H9 (cell line): ENCODE measurements around the gene TGM3. TPM values are rescaled to one million over a fixed set of nuclear protein-coding genes. Genes with fewer than 3 reads are reported as not detected.

ENCODE experiments used
- DNase-seq: peaks from one replicate; pipeline ENCODE4 v3.0.0-alpha.2; 2017
- H2AFZ ChIP-seq: one replicate; pipeline ENCODE4 v1.6.1; 2013; ENCODE audit warnings: mild to moderate bottlenecking, low read length, control low read depth, moderate library complexity
- H2AK5ac ChIP-seq: 2 replicates; pipeline ENCODE4 v1.6.1; 2013; ENCODE audit warnings: low read length, control low read depth, mixed read lengths; ENCODE audit not compliant: insufficient read length
- H2BK120ac ChIP-seq: one replicate; pipeline ENCODE4 v1.6.1; 2013; ENCODE audit warnings: low read depth, mild to moderate bottlenecking, low read length, control low read depth, inconsistent platforms; ENCODE audit not compliant: poor library complexity, severe bottlenecking
- H2BK12ac ChIP-seq: 2 replicates; pipeline ENCODE4 v1.6.1; 2013; ENCODE audit warnings: low read length, control low read depth, mixed read lengths, low read depth; ENCODE audit not compliant: insufficient read length
- H2BK15ac ChIP-seq: 2 replicates; pipeline ENCODE4 v1.6.1; 2013; ENCODE audit warnings: low read depth, low read length, control low read depth
- H2BK20ac ChIP-seq: one replicate; pipeline ENCODE4 v1.6.1; 2013; ENCODE audit warnings: low read depth, mild to moderate bottlenecking, low read length, control low read depth, inconsistent platforms; ENCODE audit not compliant: poor library complexity, severe bottlenecking
- H2BK5ac ChIP-seq: 2 replicates; pipeline ENCODE4 v1.6.1; 2013; ENCODE audit warnings: low read length, control low read depth, mixed read lengths; ENCODE audit not compliant: insufficient read length
- H3K14ac ChIP-seq: 2 replicates; pipeline ENCODE4 v1.6.1; 2013; ENCODE audit warnings: low read length, control low read depth; ENCODE audit not compliant: insufficient read depth
- H3K18ac ChIP-seq: 2 replicates; pipeline ENCODE4 v1.6.1; 2013; ENCODE audit warnings: low read depth, mild to moderate bottlenecking, mixed read lengths, low read length, control low read depth; ENCODE audit not compliant: insufficient read length
- H3K23ac ChIP-seq: 2 replicates; pipeline ENCODE4 v1.6.1; 2013; ENCODE audit warnings: low read length, control low read depth, mixed read lengths, low read depth; ENCODE audit not compliant: insufficient read length
- H3K23me2 ChIP-seq: 2 replicates; pipeline ENCODE4 v1.6.1; 2013; ENCODE audit warnings: low read depth, mild to moderate bottlenecking, mixed read lengths, low read length, control low read depth; ENCODE audit not compliant: insufficient read length, poor library complexity, severe bottlenecking
- H3K27ac ChIP-seq: 2 replicates; pipeline ENCODE4 v1.5.1; 2013; ENCODE audit warnings: low read length, control low read depth, mixed read lengths, low read depth; ENCODE audit not compliant: insufficient read length
- H3K27me3 ChIP-seq: 2 replicates; pipeline ENCODE4 v1.6.1; 2013; ENCODE audit warnings: low read length, control low read depth, inconsistent platforms; ENCODE audit not compliant: insufficient read depth
- H3K4ac ChIP-seq: 2 replicates; pipeline ENCODE4 v1.6.1; 2013; ENCODE audit warnings: low read depth, mild to moderate bottlenecking, control low read depth, inconsistent platforms, low read length, moderate library complexity
- H3K4me1 ChIP-seq: 2 replicates; pipeline ENCODE4 v1.6.1; 2013; ENCODE audit warnings: low read length, control low read depth, inconsistent platforms; ENCODE audit not compliant: insufficient read depth
- H3K4me2 ChIP-seq: 2 replicates; pipeline ENCODE4 v1.6.1; 2013; ENCODE audit warnings: low read length, control low read depth, mixed read lengths; ENCODE audit not compliant: insufficient read length, insufficient read depth
- H3K56ac ChIP-seq: 2 replicates; pipeline ENCODE4 v1.6.1; 2013; ENCODE audit warnings: low read depth, mild to moderate bottlenecking, mixed read lengths, low read length, control low read depth; ENCODE audit not compliant: insufficient read length
- H3K79me1 ChIP-seq: 2 replicates; pipeline ENCODE4 v1.6.1; 2013; ENCODE audit warnings: low read depth, mild to moderate bottlenecking, moderate library complexity, low read length, control low read depth, inconsistent platforms; ENCODE audit not compliant: insufficient read depth, poor library complexity, severe bottlenecking
- H3K79me2 ChIP-seq: 2 replicates; pipeline ENCODE4 v1.6.1; 2013; ENCODE audit warnings: low read length, control low read depth, inconsistent platforms; ENCODE audit not compliant: insufficient read depth
- H3K9ac ChIP-seq: 2 replicates; pipeline ENCODE4 v1.6.1; 2013; ENCODE audit warnings: low read length, control low read depth, mixed read lengths; ENCODE audit not compliant: insufficient read length; ENCODE audit errors: extremely low read depth
- H3K9me3 ChIP-seq: one replicate; pipeline ENCODE4 v1.6.1; 2013; ENCODE audit warnings: low read depth, low read length, inconsistent platforms; ENCODE audit not compliant: control insufficient read depth
- H3T11ph ChIP-seq: one replicate; pipeline ENCODE4 v1.6.1; 2013; ENCODE audit warnings: mild to moderate bottlenecking, low read length, control low read depth, inconsistent platforms
- H4K20me1 ChIP-seq: one replicate; pipeline ENCODE4 v1.6.1; 2013; ENCODE audit not compliant: control insufficient read depth, insufficient read length, insufficient read depth
- H4K5ac ChIP-seq: 2 replicates; pipeline ENCODE4 v1.6.1; 2013; ENCODE audit warnings: low read depth, mild to moderate bottlenecking, mixed read lengths, low read length, control low read depth; ENCODE audit not compliant: insufficient read length
- H4K8ac ChIP-seq: replicated peaks from 2 replicates; pipeline ENCODE4 v1.6.1; 2013; ENCODE audit warnings: low read length, control low read depth, mixed read lengths, low read depth; ENCODE audit not compliant: insufficient read length
- H4K91ac ChIP-seq: 2 replicates; pipeline ENCODE4 v1.6.1; 2013; ENCODE audit warnings: low read depth, mild to moderate bottlenecking, moderate library complexity, mixed read lengths, low read length, control low read depth; ENCODE audit not compliant: insufficient read length
- H3K27ac Mint-ChIP-seq, 3 experiments: 2 replicates in 2 of 3; 3 replicates in 1 of 3; pipeline ENCODE4 v1.8.0; 2020 to 2021; ENCODE audit warnings: mixed read lengths in 3 of 3, mild to moderate bottlenecking in 1 of 3, moderate library complexity in 1 of 3
- H3K27me3 Mint-ChIP-seq: 2 replicates; pipeline ENCODE4 v1.8.0; 2021; ENCODE audit warnings: low read depth, mild to moderate bottlenecking, moderate library complexity, mixed read lengths
- H3K36me3 Mint-ChIP-seq, 3 experiments: 2 replicates in 2 of 3; 3 replicates in 1 of 3; pipeline ENCODE4 v1.8.0; 2020 to 2021; ENCODE audit warnings: low read depth in 3 of 3, mixed read lengths in 3 of 3; ENCODE audit not compliant: insufficient read depth in 1 of 3
- H3K4me1 Mint-ChIP-seq, 2 experiments: 2 replicates each; pipeline ENCODE4 v1.8.0; 2020; ENCODE audit warnings: mixed read lengths in 2 of 2
- H3K4me3 Mint-ChIP-seq, 2 experiments: 2 replicates in 1 of 2; 3 replicates in 1 of 2; pipeline ENCODE4 v1.8.0; 2020 to 2021; ENCODE audit warnings: mild to moderate bottlenecking in 2 of 2, mixed read lengths in 2 of 2, moderate library complexity in 1 of 2
- H3K9me3 Mint-ChIP-seq, 2 experiments: 2 replicates in 1 of 2; 3 replicates in 1 of 2; pipeline ENCODE4 v1.8.0; 2020; ENCODE audit warnings: mild to moderate bottlenecking in 2 of 2, mixed read lengths in 2 of 2, moderate library complexity in 1 of 2
- WGBS: extraction: QIAGEN DNeasy Blood & Tissue Kit; methylation state at CpG from one replicate; pipeline ENCODE4 v1.1.7; 2013; ENCODE audit warnings: missing lambda C conversion rate, low lambda C conversion rate, mixed read lengths; ENCODE audit not compliant: insufficient read length; ENCODE audit errors: extremely low coverage; 5-methylcytosine and 5-hydroxymethylcytosine counted together
- total RNA-seq: library from RNA; stranded (reverse); gene quantifications from 2 replicates; pipeline ENCODE4 v1.2.1, GENCODE V29; 2021
- TF ChIP-seq, protein P1 (sequence below): fragments of 200-600 bp; sonication (generic); conservative IDR thresholded peaks from 3 replicates; pipeline ENCODE4 v1.8.0; 2021; ENCODE audit warnings: antibody characterized with exemption, mild to moderate bottlenecking

The TGM3 gene
- total RNA-seq, 1 experiment from 2014 or later: not detected

DNA sequence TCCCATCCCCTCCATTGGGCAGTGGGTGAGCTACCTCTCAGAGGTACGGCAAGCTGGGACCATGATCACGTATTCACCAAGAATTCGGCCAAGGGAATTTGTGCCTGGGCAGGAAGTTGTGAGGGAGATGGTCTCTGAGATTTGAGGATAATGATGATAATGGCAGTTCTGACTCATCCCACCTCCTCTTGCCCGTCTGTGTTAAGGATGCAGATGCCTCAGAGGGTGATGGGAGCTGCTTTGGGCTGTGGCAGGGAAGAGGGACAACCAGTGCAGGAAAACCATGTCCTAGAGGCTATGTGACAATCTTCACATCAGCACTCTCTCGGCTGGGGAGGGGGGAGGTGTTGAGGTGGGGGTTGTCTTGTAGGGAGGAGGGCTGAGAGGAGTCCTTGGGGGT lies 89.2 kb downstream of the TGM3 start:
- Mint-ChIP-seq H3K4me3 (no peak overlapping the region), H3K27ac (peak overlapping the region in 1 of 3 experiments; percentile 57; a peak in 1 of 7 replicates)
- H4K8ac ChIP-seq: no peak overlapping the region

More for the DNA sequence above, 89.2 kb downstream of the TGM3 start:
- Mint-ChIP-seq H3K36me3 (no peaks in the 10 kb centered on the region), H3K4me1 (peaks cover 6 to 8% of the 10 kb centered on the region in 2 experiments), H3K9me3 (no peaks in the 10 kb centered on the region; a peak in 1 of 5 replicates), H3K27me3 (peaks cover 3% of the 10 kb centered on the region)
- Histone ChIP-seq H3K9me3 (no peaks in the 10 kb centered on the region), H4K5ac (no peak overlapping the region), H3K9ac (no peak overlapping the region), H3K27me3 (no peaks in the 10 kb centered on the region), H2BK20ac (no peak overlapping the region), H3K23ac (no peak overlapping the region), H3K79me1 (no peaks in the 10 kb centered on the region), H2AFZ (no peak overlapping the region), H3K27ac (no peak overlapping the region), H3K23me2 (no peaks in the 10 kb centered on the region), H2AK5ac (no peak overlapping the region), H2BK120ac (no peak overlapping the region), H4K20me1 (no peaks in the 10 kb centered on the region), H3K4ac (no peak overlapping the region), H2BK12ac (no peak overlapping the region), H3K18ac (no peak overlapping the region), H2BK15ac (no peak overlapping the region), H4K91ac (no peak overlapping the region), H3K4me2 (no peak overlapping the region), H3T11ph (no peak overlapping the region), H3K14ac (no peak overlapping the region), H3K56ac (no peak overlapping the region), H3K4me1 (peaks cover 2% of the 10 kb centered on the region; the same call in 1 of the 2 replicates), H3K79me2 (no peaks in the 10 kb centered on the region), H2BK5ac (no peak overlapping the region)
- DNase-seq: no peak
- TF ChIP-seq, protein P1, sequence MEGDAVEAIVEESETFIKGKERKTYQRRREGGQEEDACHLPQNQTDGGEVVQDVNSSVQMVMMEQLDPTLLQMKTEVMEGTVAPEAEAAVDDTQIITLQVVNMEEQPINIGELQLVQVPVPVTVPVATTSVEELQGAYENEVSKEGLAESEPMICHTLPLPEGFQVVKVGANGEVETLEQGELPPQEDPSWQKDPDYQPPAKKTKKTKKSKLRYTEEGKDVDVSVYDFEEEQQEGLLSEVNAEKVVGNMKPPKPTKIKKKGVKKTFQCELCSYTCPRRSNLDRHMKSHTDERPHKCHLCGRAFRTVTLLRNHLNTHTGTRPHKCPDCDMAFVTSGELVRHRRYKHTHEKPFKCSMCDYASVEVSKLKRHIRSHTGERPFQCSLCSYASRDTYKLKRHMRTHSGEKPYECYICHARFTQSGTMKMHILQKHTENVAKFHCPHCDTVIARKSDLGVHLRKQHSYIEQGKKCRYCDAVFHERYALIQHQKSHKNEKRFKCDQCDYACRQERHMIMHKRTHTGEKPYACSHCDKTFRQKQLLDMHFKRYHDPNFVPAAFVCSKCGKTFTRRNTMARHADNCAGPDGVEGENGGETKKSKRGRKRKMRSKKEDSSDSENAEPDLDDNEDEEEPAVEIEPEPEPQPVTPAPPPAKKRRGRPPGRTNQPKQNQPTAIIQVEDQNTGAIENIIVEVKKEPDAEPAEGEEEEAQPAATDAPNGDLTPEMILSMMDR: no peak
- no CpG with 5 or more reads among the region's 5 CpGs for WGBS
